ENCODE measurements around the gene SLC35D1. TPM values are rescaled to one million over a fixed set of nuclear protein-coding genes. Genes with fewer than 3 reads are reported as not detected.

Gene SLC35D1
- polyA plus RNA-seq, 1 donor (not counting 4 experiments of a cell fraction or from before 2014, with no cell fraction given): 12.2 TPM

DNA sequence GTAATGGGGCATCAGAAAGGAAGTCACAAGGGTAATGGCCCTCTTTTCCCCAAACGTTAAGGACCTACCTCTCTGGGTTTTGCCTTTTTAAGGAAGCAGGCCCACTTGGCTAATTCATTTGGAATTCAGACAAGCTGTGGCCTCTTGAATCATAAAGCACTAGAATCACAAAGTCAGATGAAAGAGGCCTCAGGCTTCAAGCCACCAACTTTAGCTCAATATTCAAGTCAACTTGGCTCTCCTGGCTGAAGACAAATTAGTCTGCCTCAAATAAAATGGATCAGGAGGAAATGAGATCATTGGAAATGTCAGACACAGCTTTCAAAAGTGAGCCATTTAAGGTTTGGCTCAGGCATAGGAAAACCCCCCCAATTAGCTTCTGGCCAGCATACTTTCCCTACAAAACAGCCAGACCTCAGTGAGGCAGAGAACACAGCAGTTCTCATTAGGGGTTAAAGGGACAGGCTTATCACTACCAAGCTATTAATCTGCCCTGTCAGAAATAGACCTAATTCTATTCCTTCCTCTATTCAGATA lies 34.3 kb downstream of the SLC35D1 start:
- DNase-seq (ENCODE audit: low read depth, low spot score) (no peak), FAIRE-seq (peak; percentile 52)
- Histone ChIP-seq H2AFZ (ENCODE audit: control insufficient read depth, low read length) (no peak overlapping the region), H3K4me3 (ENCODE audit: control insufficient read depth in 2 of 3, extremely low read depth in 1 of 3, insufficient read depth in 2 of 3, low read depth in 1 of 3, low read length in 3 of 3) (no peak overlapping the region), H3K4me1 (ENCODE audit: control insufficient read depth, extremely low read depth, insufficient read depth, low read length) (peaks cover 7% of the 10 kb centered on the region), H3K79me2 (ENCODE audit: control insufficient read depth, insufficient read depth, low read length) (no peaks in the 10 kb centered on the region), H3K27me3 (ENCODE audit: control insufficient read depth, extremely low read depth, insufficient read depth, low read length) (no peaks in the 10 kb centered on the region), H3K9me3 (ENCODE audit: control insufficient read depth, low read depth, low read length) (no peaks in the 10 kb centered on the region), H3K4me2 (ENCODE audit: control insufficient read depth, extremely low read depth, insufficient read depth, low read depth, low read length) (no peak overlapping the region), H3K9me1 (ENCODE audit: control insufficient read depth, extremely low read depth, insufficient read depth, low read length) (no peaks in the 10 kb centered on the region), H3K9ac (ENCODE audit: control insufficient read depth, extremely low read depth, insufficient read depth, low read length) (no peak overlapping the region), H3K27ac (ENCODE audit: control insufficient read depth, insufficient read depth, low read length) (no peak overlapping the region), H4K20me1 (ENCODE audit: control insufficient read depth, extremely low read depth, insufficient read depth, low read length) (no peaks in the 10 kb centered on the region), H3K36me3 (ENCODE audit: control insufficient read depth in 2 of 2, extremely low read depth in 1 of 2, insufficient read depth in 2 of 2, low read length in 2 of 2) (peaks cover 2 to 4% of the 10 kb centered on the region in 2 experiments)
- TF ChIP-seq, protein P1, sequence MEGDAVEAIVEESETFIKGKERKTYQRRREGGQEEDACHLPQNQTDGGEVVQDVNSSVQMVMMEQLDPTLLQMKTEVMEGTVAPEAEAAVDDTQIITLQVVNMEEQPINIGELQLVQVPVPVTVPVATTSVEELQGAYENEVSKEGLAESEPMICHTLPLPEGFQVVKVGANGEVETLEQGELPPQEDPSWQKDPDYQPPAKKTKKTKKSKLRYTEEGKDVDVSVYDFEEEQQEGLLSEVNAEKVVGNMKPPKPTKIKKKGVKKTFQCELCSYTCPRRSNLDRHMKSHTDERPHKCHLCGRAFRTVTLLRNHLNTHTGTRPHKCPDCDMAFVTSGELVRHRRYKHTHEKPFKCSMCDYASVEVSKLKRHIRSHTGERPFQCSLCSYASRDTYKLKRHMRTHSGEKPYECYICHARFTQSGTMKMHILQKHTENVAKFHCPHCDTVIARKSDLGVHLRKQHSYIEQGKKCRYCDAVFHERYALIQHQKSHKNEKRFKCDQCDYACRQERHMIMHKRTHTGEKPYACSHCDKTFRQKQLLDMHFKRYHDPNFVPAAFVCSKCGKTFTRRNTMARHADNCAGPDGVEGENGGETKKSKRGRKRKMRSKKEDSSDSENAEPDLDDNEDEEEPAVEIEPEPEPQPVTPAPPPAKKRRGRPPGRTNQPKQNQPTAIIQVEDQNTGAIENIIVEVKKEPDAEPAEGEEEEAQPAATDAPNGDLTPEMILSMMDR (optimal IDR thresholded peaks at IDR 0.05 in 1 of 3, IDR thresholded peaks at IDR 0.05 in 1 of 3, conservative IDR thresholded peaks at IDR 0.05 in 1 of 3; ENCODE audit: extremely low read depth in 1 of 3, insufficient read depth in 2 of 3, low read length in 3 of 3): no peak
- no peak for TF ChIP-seq EZH2 (IDR thresholded peaks at IDR 0.05; ENCODE audit: low read length)
- dilution Hi-C loops (cut with MboI; ENCODE audit: extremely low pct_ligation_motif_present, low sequenced_read_pairs): no loop called here

DNA sequence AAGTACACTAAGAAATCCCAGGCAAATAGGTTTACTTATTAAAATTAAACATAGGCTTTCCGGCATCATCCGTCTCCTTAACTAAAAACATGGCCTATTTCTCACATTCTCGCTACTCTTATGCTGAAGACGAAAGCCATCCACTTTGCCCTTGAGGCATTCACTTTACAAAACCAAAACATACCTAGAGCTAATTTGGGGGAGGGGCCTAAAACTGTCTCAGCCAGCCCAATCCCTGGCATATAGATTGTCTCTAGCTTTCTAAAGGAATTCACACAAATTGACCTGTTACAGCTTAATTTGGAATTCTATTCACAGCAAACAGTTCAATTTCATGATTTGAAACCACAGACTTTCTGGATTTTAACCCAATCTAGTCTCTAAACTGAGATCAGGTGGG lies 34.8 kb downstream of the SLC35D1 start:
- no peak overlapping the region for H3K27ac ChIP-seq (ENCODE audit: control insufficient read depth, insufficient read depth, low read length)
- no peaks in the 10 kb centered on the region for H3K79me2 ChIP-seq (ENCODE audit: control insufficient read depth, insufficient read depth, low read length)
- no peaks in the 10 kb centered on the region for H3K9me3 ChIP-seq (ENCODE audit: control insufficient read depth, low read depth, low read length)
- H3K4me2 ChIP-seq (ENCODE audit: control insufficient read depth, extremely low read depth, insufficient read depth, low read depth, low read length): no peak overlapping the region
- DNase-seq (ENCODE audit: low read depth, low spot score) (no peak), FAIRE-seq (no peak)
- TF ChIP-seq EZH2 (IDR thresholded peaks at IDR 0.05; ENCODE audit: low read length): no peak
- TF ChIP-seq, protein P1 (optimal IDR thresholded peaks at IDR 0.05 in 1 of 3, IDR thresholded peaks at IDR 0.05 in 1 of 3, conservative IDR thresholded peaks at IDR 0.05 in 1 of 3; ENCODE audit: extremely low read depth in 1 of 3, insufficient read depth in 2 of 3, low read length in 3 of 3): no peak
- H2AFZ ChIP-seq (ENCODE audit: control insufficient read depth, low read length): no peak overlapping the region
- dilution Hi-C loops (cut with MboI; ENCODE audit: extremely low pct_ligation_motif_present, low sequenced_read_pairs): no loop called here
- no peak overlapping the region for H3K4me3 ChIP-seq (ENCODE audit: control insufficient read depth in 2 of 3, extremely low read depth in 1 of 3, insufficient read depth in 2 of 3, low read depth in 1 of 3, low read length in 3 of 3)
- H3K4me1 ChIP-seq (ENCODE audit: control insufficient read depth, extremely low read depth, insufficient read depth, low read length): peaks cover 7% of the 10 kb centered on the region
- no peaks in the 10 kb centered on the region for H4K20me1 ChIP-seq (ENCODE audit: control insufficient read depth, extremely low read depth, insufficient read depth, low read length)
- H3K27me3 ChIP-seq (ENCODE audit: control insufficient read depth, extremely low read depth, insufficient read depth, low read length): no peaks in the 10 kb centered on the region
- peaks cover 2 to 4% of the 10 kb centered on the region in 2 experiments for H3K36me3 ChIP-seq (ENCODE audit: control insufficient read depth in 2 of 2, extremely low read depth in 1 of 2, insufficient read depth in 2 of 2, low read length in 2 of 2)
- no peak overlapping the region for H3K9ac ChIP-seq (ENCODE audit: control insufficient read depth, extremely low read depth, insufficient read depth, low read length)
- no peaks in the 10 kb centered on the region for H3K9me1 ChIP-seq (ENCODE audit: control insufficient read depth, extremely low read depth, insufficient read depth, low read length)

Data from keratinocyte (primary cell).